ENCODE data around the gene TCL1B.

DNA sequence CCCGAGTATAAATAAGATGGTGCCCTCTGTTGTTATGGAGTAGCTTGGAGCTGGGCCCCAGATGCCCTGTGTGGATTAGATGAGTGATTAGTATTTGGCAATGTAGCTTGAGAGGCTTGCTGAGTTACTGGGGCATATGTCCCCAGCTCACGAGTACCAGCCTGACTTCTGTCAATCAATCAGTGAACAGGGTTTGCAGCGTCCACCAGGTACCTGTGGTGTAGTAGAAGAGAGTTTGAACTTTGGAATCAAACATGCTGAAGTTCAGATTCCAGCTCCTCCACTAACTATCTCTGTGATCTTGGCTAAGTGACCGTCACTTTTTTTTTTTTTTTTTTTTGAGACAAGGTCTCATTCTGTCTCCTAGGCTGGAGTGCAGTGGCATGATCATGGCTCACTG, 11.6 kb upstream of the TCL1B start:
- no peak for TF ChIP-seq EZH2 (IDR thresholded peaks at IDR 0.05; ENCODE audit: low read depth, low read length, severe bottlenecking)
- TF ChIP-seq RAD21 (IDR thresholded peaks at IDR 0.05 in 1 of 2, conservative IDR thresholded peaks at IDR 0.05 in 1 of 2; ENCODE audit: low read depth in 2 of 2, low read length in 2 of 2): no peak
- TF ChIP-seq TAF1 (IDR thresholded peaks at IDR 0.05; ENCODE audit: low read depth, low read length): no peak
- TF ChIP-seq POLR2AphosphoS5 (IDR thresholded peaks at IDR 0.05; ENCODE audit: low read depth, low read length): no peak
- TF ChIP-seq, protein P1, sequence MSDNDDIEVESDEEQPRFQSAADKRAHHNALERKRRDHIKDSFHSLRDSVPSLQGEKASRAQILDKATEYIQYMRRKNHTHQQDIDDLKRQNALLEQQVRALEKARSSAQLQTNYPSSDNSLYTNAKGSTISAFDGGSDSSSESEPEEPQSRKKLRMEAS (IDR thresholded peaks at IDR 0.05): no peak
- TF ChIP-seq, protein P2, sequence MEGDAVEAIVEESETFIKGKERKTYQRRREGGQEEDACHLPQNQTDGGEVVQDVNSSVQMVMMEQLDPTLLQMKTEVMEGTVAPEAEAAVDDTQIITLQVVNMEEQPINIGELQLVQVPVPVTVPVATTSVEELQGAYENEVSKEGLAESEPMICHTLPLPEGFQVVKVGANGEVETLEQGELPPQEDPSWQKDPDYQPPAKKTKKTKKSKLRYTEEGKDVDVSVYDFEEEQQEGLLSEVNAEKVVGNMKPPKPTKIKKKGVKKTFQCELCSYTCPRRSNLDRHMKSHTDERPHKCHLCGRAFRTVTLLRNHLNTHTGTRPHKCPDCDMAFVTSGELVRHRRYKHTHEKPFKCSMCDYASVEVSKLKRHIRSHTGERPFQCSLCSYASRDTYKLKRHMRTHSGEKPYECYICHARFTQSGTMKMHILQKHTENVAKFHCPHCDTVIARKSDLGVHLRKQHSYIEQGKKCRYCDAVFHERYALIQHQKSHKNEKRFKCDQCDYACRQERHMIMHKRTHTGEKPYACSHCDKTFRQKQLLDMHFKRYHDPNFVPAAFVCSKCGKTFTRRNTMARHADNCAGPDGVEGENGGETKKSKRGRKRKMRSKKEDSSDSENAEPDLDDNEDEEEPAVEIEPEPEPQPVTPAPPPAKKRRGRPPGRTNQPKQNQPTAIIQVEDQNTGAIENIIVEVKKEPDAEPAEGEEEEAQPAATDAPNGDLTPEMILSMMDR (IDR thresholded peaks at IDR 0.05; ENCODE audit: control extremely low read depth in 1 of 3, insufficient read depth in 1 of 3, low read depth in 1 of 3, low read length in 3 of 3): no peak
- TF ChIP-seq CBX5 (IDR thresholded peaks at IDR 0.05; ENCODE audit: low read depth, low read length): no peak
- no peak for TF ChIP-seq EP300 (IDR thresholded peaks at IDR 0.05; ENCODE audit: borderline replicate concordance in 1 of 2, low read depth in 2 of 2, low read length in 2 of 2)
- no peak for TF ChIP-seq NRF1 (IDR thresholded peaks at IDR 0.05; ENCODE audit: low read depth, low read length)
- no peak for TF ChIP-seq ZNF274 (IDR thresholded peaks at IDR 0.05; ENCODE audit: borderline replicate concordance, extremely low read depth, low read length)
- no peak for TF ChIP-seq ASH2L (IDR thresholded peaks at IDR 0.05; ENCODE audit: low read length)
- no peak for TF ChIP-seq RBBP5 (IDR thresholded peaks at IDR 0.05; ENCODE audit: borderline replicate concordance, low read depth, low read length)
- TF ChIP-seq CREB1 (IDR thresholded peaks at IDR 0.05): no peak
- TF ChIP-seq POLR2A (IDR thresholded peaks at IDR 0.05; ENCODE audit: control extremely low read depth in 1 of 2, low read depth in 2 of 2, low read length in 2 of 2): no peak
